ENCODE data around the gene CD37. TPM values are rescaled to one million over a fixed set of nuclear protein-coding genes. Genes with fewer than 3 reads are reported as not detected.
A peak's percentile ranks its signal among the peaks of the same experiment; 100 is the strongest.

The CD37 gene
- total RNA-seq, 6 experiments from 2014 or later: 1.1 to 5.0 (median 3.5) TPM

DNA sequence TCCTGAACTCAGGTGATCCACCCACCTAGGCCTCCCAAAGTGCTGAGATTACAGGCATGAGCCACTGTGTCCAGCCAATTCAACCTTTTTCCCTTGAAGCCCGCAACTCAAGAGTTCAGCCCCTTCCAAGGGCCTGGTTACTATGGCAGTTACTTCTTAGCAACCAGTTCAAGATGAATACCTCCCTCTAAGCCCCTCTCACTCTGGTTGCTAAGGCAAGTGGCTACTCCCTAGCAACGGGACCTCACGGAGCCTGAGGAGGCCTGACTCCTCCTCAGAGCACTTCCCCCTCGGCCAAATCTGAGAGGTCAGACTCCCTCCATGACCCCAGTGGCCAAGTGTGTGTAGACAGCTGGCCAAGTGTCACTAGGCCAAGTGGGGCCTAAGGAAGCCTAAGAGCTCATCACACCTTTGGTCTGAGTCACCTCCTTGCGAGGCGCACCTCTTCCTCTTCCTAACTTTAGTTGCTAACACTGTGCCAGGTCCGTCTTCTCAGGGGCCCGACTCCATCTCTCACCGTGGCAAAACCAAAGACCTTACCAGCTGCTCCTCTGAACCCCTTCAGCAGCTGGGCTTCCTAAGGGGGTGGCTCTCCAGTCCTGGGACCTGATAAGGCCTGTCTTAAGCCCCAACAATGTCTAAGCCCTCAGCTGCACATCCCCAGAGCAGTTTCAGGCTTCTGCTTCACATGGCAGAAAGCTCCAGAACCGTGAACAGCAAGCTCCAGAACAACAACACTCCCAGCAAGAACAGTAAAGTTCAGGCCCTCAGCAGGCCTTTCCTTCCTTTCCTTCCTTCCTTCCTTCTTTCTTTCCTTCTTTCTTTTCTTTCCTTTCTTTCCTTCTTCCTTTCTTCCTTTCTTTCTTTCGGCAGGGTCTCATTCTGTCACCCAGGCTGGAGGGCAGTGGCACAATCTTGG is 9.6 kb downstream of the CD37 start:
- WGBS (ENCODE audit: insufficient coverage, low coverage, low lambda C conversion rate, missing lambda C conversion rate): 81% methylated on average over 5 of the region's 11 CpGs
- ATAC-seq (no peak), DNase-seq (no peak)
- Histone ChIP-seq H3K9me3 (no peaks in the 10 kb centered on the region), H3K4me3 (no peak overlapping the region), H3K4me1 (peaks cover 0 to 8% (median 3%) of the 10 kb centered on the region in 4 donors), H3K27me3 (no peaks in the 10 kb centered on the region), H3K27ac (no peak overlapping the region), H3K36me3 (peaks cover 0 to 7% (median 0%) of the 10 kb centered on the region in 4 donors)
- no peak for TF ChIP-seq POLR2A (IDR thresholded peaks at IDR 0.05)
- TF ChIP-seq, protein P1, sequence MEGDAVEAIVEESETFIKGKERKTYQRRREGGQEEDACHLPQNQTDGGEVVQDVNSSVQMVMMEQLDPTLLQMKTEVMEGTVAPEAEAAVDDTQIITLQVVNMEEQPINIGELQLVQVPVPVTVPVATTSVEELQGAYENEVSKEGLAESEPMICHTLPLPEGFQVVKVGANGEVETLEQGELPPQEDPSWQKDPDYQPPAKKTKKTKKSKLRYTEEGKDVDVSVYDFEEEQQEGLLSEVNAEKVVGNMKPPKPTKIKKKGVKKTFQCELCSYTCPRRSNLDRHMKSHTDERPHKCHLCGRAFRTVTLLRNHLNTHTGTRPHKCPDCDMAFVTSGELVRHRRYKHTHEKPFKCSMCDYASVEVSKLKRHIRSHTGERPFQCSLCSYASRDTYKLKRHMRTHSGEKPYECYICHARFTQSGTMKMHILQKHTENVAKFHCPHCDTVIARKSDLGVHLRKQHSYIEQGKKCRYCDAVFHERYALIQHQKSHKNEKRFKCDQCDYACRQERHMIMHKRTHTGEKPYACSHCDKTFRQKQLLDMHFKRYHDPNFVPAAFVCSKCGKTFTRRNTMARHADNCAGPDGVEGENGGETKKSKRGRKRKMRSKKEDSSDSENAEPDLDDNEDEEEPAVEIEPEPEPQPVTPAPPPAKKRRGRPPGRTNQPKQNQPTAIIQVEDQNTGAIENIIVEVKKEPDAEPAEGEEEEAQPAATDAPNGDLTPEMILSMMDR (IDR thresholded peaks at IDR 0.05): no peak
- intact Hi-C loops (cut with DNase I): no loop called here

DNA sequence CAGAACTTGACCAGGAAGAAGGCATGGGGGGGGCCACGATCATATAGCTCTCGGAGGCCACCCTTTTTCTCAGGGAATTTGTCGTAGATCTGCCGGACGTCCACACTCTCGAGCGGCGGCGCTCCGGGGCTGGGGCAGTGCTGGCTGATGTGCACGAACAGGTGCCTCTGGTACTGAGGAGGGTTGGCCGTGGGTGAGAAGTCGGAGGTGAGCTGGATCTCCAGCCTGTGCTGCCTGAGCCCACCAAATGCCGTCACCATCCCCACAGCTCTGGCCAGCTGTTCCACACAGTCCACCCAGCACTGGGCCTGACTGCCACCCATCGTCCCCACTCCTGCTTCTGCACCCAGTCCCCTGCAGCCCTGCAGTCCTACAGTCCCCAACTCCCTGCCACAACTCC is 12.0 kb downstream of the CD37 start:
- DNase-seq: no peak
- Histone ChIP-seq H3K4me3 (no peak overlapping the region), H3K4me1 (no peaks in the 10 kb centered on the region), H3K27me3 (no peaks in the 10 kb centered on the region), H3K9me3 (no peaks in the 10 kb centered on the region), H3K36me3 (peaks cover 0 to 7% (median 0%) of the 10 kb centered on the region in 4 donors), H3K27ac (no peak overlapping the region)
- TF ChIP-seq, protein P1 (IDR thresholded peaks at IDR 0.05): no peak
- TF ChIP-seq POLR2A (IDR thresholded peaks at IDR 0.05): no peak
- WGBS (ENCODE audit: insufficient coverage, low coverage, low lambda C conversion rate, missing lambda C conversion rate): no CpG with 5 or more reads among the region's 15 CpGs
- intact Hi-C loops (cut with DNase I): no loop called here
- ATAC-seq: peak in 1 of 4 donors; percentile 29

DNA sequence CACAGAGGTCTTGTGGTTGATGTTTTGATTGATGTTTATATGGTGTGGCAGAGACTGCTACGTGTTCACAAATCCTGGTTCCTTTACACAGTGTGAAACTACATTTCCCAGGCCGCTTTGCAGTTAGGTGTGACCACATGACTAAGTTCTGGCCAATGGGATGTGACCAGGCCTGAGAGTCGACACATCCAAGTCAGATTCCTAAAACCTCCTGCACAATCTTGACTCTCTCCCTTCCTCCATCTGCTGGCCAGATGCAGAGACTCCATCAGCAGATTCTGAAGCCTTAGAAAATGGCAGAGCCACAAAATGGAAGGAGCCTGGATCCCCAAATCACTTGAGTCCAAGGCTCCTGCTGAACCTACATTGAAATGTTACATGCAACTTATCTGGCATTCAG is 12.6 kb downstream of the CD37 start:
- H3K36me3 ChIP-seq: peaks cover 0 to 7% (median 0%) of the 10 kb centered on the region in 4 donors
- 62% methylated on average over 3 of the region's 3 CpGs for WGBS (ENCODE audit: insufficient coverage, low coverage, low lambda C conversion rate, missing lambda C conversion rate)
- ATAC-seq: peak; percentile 45 to 59 (median 52)
- TF ChIP-seq, protein P1 (IDR thresholded peaks at IDR 0.05): no peak
- no peak for TF ChIP-seq POLR2A (IDR thresholded peaks at IDR 0.05)
- H3K4me1 ChIP-seq: no peaks in the 10 kb centered on the region
- H3K9me3 ChIP-seq: no peaks in the 10 kb centered on the region
- no peak overlapping the region for H3K27ac ChIP-seq
- no peak for DNase-seq
- no peaks in the 10 kb centered on the region for H3K27me3 ChIP-seq
- H3K4me3 ChIP-seq: no peak overlapping the region
- intact Hi-C loops (cut with DNase I): no loop called here

DNA sequence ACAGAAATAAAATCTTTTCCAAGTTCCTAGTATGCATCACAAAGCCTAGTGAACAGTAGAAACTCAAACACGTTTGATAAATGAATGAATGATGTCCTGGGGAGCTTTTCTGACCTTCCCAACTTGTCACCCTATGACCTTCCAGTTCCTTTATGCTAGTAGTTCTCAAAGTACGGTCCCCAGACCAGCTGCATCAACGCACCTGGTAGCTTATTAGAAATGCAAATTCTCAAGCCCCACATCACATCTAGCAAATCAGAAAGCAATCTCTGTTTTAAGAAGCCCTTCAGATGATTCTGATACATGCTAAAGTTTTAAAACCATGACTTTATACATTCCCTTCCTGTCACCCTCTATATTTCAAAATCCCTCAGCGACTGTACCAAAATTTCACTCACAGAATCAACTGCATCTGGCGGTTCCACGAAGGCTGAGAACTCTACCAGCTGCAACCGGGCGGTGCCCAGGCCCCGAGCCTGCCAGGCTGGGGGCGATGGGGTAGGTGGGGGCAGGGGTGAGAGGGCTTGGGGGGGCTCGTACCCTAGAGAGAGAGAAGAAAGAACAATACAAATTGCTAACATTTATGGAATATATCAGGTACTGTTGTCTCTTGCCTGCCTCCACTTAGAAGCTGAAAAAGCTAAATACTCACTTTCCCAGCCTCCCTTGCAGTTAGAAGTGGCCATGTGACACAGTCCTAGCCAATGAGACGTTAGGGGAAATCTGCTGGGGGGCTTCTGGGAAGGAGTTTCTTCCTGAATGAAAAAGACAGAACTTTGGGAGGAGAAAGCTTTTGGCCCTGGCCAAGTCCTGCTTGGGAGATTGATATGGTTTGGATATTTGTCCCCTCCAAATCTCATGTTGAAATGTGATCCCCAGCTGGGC is 13.3 kb downstream of the CD37 start:
- DNase-seq (no peak), ATAC-seq (no peak)
- no peaks in the 10 kb centered on the region for H3K4me1 ChIP-seq
- TF ChIP-seq, protein P1 (IDR thresholded peaks at IDR 0.05): no peak
- no peak for TF ChIP-seq POLR2A (IDR thresholded peaks at IDR 0.05)
- no peak overlapping the region for H3K27ac ChIP-seq
- H3K9me3 ChIP-seq: no peaks in the 10 kb centered on the region
- intact Hi-C loops (cut with DNase I): no loop called here
- peaks cover 0 to 7% (median 0%) of the 10 kb centered on the region in 4 donors for H3K36me3 ChIP-seq
- WGBS (ENCODE audit: insufficient coverage, low coverage, low lambda C conversion rate, missing lambda C conversion rate): 75% methylated on average over 12 of the region's 12 CpGs
- no peaks in the 10 kb centered on the region for H3K27me3 ChIP-seq
- H3K4me3 ChIP-seq: no peak overlapping the region

All from right lobe of liver (tissue), 6 donors.